Mesendoderm (in vitro differentiated cells): ENCODE data around the gene PRKD2.

Source experiments
- DNase-seq: peaks from one replicate; pipeline ENCODE4 v3.0.0; 2013
- H2AK5ac ChIP-seq: 2 replicates; pipeline ENCODE4 v1.6.1; 2013; ENCODE audit warnings: low read length, inconsistent platforms
- H2BK120ac ChIP-seq: 2 replicates; pipeline ENCODE4 v1.6.1; 2013; ENCODE audit warnings: low read depth, mild to moderate bottlenecking, low read length, moderate library complexity, mixed read lengths
- H2BK15ac ChIP-seq: replicated peaks from 2 replicates; pipeline ENCODE4 v1.6.1; 2013; ENCODE audit warnings: low read depth, mild to moderate bottlenecking, moderate library complexity
- H2BK5ac ChIP-seq: 2 replicates; pipeline ENCODE4 v1.6.1; 2013; ENCODE audit warnings: low read length, inconsistent platforms
- H3K18ac ChIP-seq: 2 replicates; pipeline ENCODE4 v1.6.1; 2013; ENCODE audit warnings: mild to moderate bottlenecking, low read length, mixed read lengths
- H3K23ac ChIP-seq: one replicate; pipeline ENCODE4 v1.6.1; 2013; ENCODE audit warnings: low read length
- H3K27ac ChIP-seq: 2 replicates; pipeline ENCODE4 v1.5.1; 2013; ENCODE audit warnings: low read depth, mild to moderate bottlenecking, inconsistent platforms, low read length, moderate library complexity
- H3K27me3 ChIP-seq: 2 replicates; pipeline ENCODE4 v1.6.1; 2013; ENCODE audit warnings: low read length, control low read depth, mild to moderate bottlenecking, inconsistent platforms; ENCODE audit not compliant: insufficient read depth, poor library complexity
- H3K36me3 ChIP-seq: 2 replicates; pipeline ENCODE4 v1.6.1; 2013; ENCODE audit warnings: low read length, inconsistent platforms; ENCODE audit not compliant: control insufficient read depth, insufficient read depth
- H3K4ac ChIP-seq: one replicate; pipeline ENCODE4 v1.6.1; 2013; ENCODE audit warnings: low read depth, mild to moderate bottlenecking, low read length, moderate library complexity
- H3K4me1 ChIP-seq: 2 replicates; pipeline ENCODE4 v1.6.1; 2013; ENCODE audit warnings: low read depth, low read length, inconsistent platforms; ENCODE audit not compliant: control insufficient read depth
- H3K4me2 ChIP-seq: 2 replicates; pipeline ENCODE4 v1.6.1; 2013; ENCODE audit warnings: low read length
- H3K4me3 ChIP-seq: 2 replicates; pipeline ENCODE4 v1.5.1; 2013; ENCODE audit warnings: mild to moderate bottlenecking, low read length
- H3K56ac ChIP-seq: one replicate; pipeline ENCODE4 v1.6.1; 2013; ENCODE audit warnings: low read length
- H3K79me1 ChIP-seq: 2 replicates; pipeline ENCODE4 v1.6.1; 2013; ENCODE audit warnings: low read length, inconsistent platforms
- H3K79me2 ChIP-seq: 2 replicates; pipeline ENCODE4 v1.6.1; 2013; ENCODE audit warnings: mild to moderate bottlenecking, low read length; ENCODE audit not compliant: control insufficient read depth, insufficient read depth
- H3K9ac ChIP-seq: 2 replicates; pipeline ENCODE4 v1.6.1; 2013; ENCODE audit warnings: low read length, inconsistent platforms
- H4K5ac ChIP-seq: one replicate; pipeline ENCODE4 v1.6.1; 2013; ENCODE audit warnings: low read length
- H4K8ac ChIP-seq: one replicate; pipeline ENCODE4 v1.6.1; 2013; ENCODE audit warnings: low read depth, mild to moderate bottlenecking, control low read depth, low read length, moderate library complexity
- WGBS: extraction: QIAGEN DNeasy Blood & Tissue Kit; methylation state at CpG from one replicate; pipeline ENCODE4 v1.1.7; 2013; ENCODE audit warnings: low lambda C conversion rate, missing lambda C conversion rate; ENCODE audit not compliant: insufficient coverage; ENCODE audit errors: extremely low coverage; 5-methylcytosine and 5-hydroxymethylcytosine counted together

Gene PRKD2

DNA sequence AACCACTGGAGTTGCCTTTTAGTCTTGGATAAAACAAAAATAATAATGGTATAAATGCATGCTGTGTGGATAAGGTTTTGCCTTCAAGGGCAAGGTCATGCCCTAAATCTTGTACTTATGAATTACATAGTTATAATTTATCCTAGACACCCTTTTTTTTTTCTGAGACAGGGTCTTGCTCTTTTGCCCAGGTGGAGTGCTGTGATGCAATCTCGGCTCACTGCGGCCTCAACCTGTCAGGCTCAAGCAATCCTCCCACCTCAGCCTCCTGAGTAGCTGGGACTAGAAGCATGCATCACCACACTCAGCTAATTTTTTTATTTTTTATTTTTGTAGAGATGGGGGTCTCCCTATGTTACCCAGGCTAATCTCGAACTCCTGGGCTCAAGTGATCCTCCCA, 48.3 kb downstream of the PRKD2 start:
- no CpG with 5 or more reads among the region's 3 CpGs for WGBS
- no peak for DNase-seq
- H3K4me1 ChIP-seq: no peaks in the 10 kb centered on the region
- no peak overlapping the region for H3K23ac ChIP-seq
- no peaks in the 10 kb centered on the region for H3K79me1 ChIP-seq
- peaks cover 4% of the 10 kb centered on the region for H3K36me3 ChIP-seq
- no peak overlapping the region for H2BK5ac ChIP-seq
- H3K56ac ChIP-seq: no peak overlapping the region
- H2AK5ac ChIP-seq: no peak overlapping the region
- no peak overlapping the region for H2BK120ac ChIP-seq
- H3K9ac ChIP-seq: no peak overlapping the region
- no peak overlapping the region for H3K18ac ChIP-seq
- H4K5ac ChIP-seq: no peak overlapping the region
- H4K8ac ChIP-seq: no peak overlapping the region
- H3K4me2 ChIP-seq: no peak overlapping the region
- no peaks in the 10 kb centered on the region for H3K79me2 ChIP-seq
- H3K27ac ChIP-seq: no peak overlapping the region
- no peak overlapping the region for H2BK15ac ChIP-seq
- H3K27me3 ChIP-seq: no peaks in the 10 kb centered on the region
- no peak overlapping the region for H3K4ac ChIP-seq
- H3K4me3 ChIP-seq: no peak overlapping the region

- no peaks in the 10 kb centered on the region for H3K79me1 ChIP-seq
- H2BK120ac ChIP-seq: no peak overlapping the region
- H4K5ac ChIP-seq: no peak overlapping the region
- H2BK5ac ChIP-seq: no peak overlapping the region
- no peak overlapping the region for H3K4me3 ChIP-seq
- no peak for DNase-seq
- no peak overlapping the region for H4K8ac ChIP-seq
- no peaks in the 10 kb centered on the region for H3K79me2 ChIP-seq
- H2AK5ac ChIP-seq: no peak overlapping the region
- H2BK15ac ChIP-seq: no peak overlapping the region
- no peak overlapping the region for H3K23ac ChIP-seq
- H3K4me1 ChIP-seq: peaks cover 5% of the 10 kb centered on the region
- no peak overlapping the region for H3K4me2 ChIP-seq
- no peak overlapping the region for H3K4ac ChIP-seq
- no peaks in the 10 kb centered on the region for H3K27me3 ChIP-seq
- H3K56ac ChIP-seq: no peak overlapping the region
- no CpG with 5 or more reads among the region's 8 CpGs for WGBS
- H3K9ac ChIP-seq: no peak overlapping the region
- H3K36me3 ChIP-seq: no peaks in the 10 kb centered on the region
- no peak overlapping the region for H3K27ac ChIP-seq
- H3K18ac ChIP-seq: no peak overlapping the region
Observed at GRCh38 chr19:46665072-46665471, 51.8 kb downstream of the PRKD2 start.

- Histone ChIP-seq H4K8ac (no peak overlapping the region), H3K27me3 (no peaks in the 10 kb centered on the region), H2BK15ac (no peak overlapping the region), H2AK5ac (no peak overlapping the region), H2BK120ac (no peak overlapping the region), H3K36me3 (no peaks in the 10 kb centered on the region), H3K4me1 (peaks cover 5% of the 10 kb centered on the region), H3K18ac (no peak overlapping the region), H3K4me2 (peak overlapping the region; percentile 47), H4K5ac (no peak overlapping the region), H3K23ac (no peak overlapping the region), H3K79me1 (no peaks in the 10 kb centered on the region), H3K4me3 (no peak overlapping the region), H3K79me2 (no peaks in the 10 kb centered on the region), H3K4ac (no peak overlapping the region), H3K27ac (no peak overlapping the region), H2BK5ac (no peak overlapping the region), H3K9ac (no peak overlapping the region), H3K56ac (no peak overlapping the region)
- no CpG with 5 or more reads among the region's 19 CpGs for WGBS
- DNase-seq: peak; percentile 92
Observed at GRCh38 chr19:46661735-46662592, 55.0 kb downstream of the PRKD2 start.

DNA sequence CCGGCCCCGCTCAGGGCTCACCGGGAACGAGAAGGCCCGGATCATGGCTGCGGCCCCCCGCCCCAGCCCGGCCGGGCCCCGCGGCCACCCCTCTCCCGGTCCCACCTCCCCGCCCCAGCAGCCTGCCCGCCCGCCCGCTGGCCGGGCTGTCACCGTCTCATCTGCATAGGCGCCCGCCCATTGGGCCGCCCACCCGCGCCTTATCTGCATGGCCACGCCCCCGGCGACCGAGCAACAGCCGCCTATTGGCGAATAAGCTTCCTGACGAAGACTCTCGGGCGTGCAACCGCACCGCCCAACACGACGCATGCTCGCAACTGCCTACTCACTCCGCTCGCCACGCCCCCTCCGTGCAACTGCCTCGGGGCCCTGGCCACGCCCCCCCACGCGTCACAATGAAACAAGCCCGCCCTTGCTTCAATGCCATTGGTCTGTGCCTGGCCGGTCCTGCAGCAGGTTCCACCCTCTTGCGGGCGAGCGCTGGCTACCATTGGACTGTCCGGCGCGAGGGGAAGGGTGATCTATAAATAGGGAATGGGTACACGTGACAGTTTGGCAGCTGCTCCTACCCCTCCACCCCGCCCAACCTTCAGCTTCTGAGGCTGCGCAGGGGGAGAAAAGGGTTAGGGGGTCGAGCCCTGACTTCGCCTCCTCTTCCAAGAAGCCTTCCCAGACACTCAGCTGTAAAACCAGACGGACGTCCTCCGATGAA, 55.7 kb downstream of the PRKD2 start, which contains the start of gene DACT3:
TSS of gene DACT3 (minus strand) at position 163 of the 712 bp plus-strand sequence. CDS start at position 45, 118 bp downstream.
- Histone ChIP-seq H2BK5ac (no peak within 1 kb of the TSS), H4K8ac (no peak within 1 kb of the TSS), H2BK15ac (no peak within 1 kb of the TSS), H3K27me3 (no peaks in the 10 kb centered on the region), H3K79me1 (no peaks in the 10 kb centered on the region), H3K27ac (no peak within 1 kb of the TSS), H3K4me2 (peak within 1 kb of the TSS; percentile 66), H3K56ac (peak within 1 kb of the TSS; percentile 76), H3K4ac (no peak within 1 kb of the TSS), H3K4me3 (peak within 1 kb of the TSS; percentile 40), H3K9ac (peak within 1 kb of the TSS; percentile 49), H2BK120ac (no peak within 1 kb of the TSS), H3K18ac (peak within 1 kb of the TSS; percentile 19), H3K79me2 (no peaks in the 10 kb centered on the region), H2AK5ac (no peak within 1 kb of the TSS), H3K23ac (no peak within 1 kb of the TSS), H4K5ac (no peak within 1 kb of the TSS), H3K36me3 (no peaks in the 10 kb centered on the region), H3K4me1 (peaks cover 5% of the 10 kb centered on the region)
- peak; percentile 100 for DNase-seq
- no CpG with 5 or more reads among the region's 61 CpGs for WGBS

- no peak overlapping the region for H2BK5ac ChIP-seq
- no peaks in the 10 kb centered on the region for H3K79me1 ChIP-seq
- peak overlapping the region; percentile 76 for H3K56ac ChIP-seq
- peak overlapping the region; percentile 40 for H3K4me3 ChIP-seq
- H3K79me2 ChIP-seq: no peaks in the 10 kb centered on the region
- DNase-seq: no peak
- no peaks in the 10 kb centered on the region for H3K27me3 ChIP-seq
- no peak overlapping the region for H4K8ac ChIP-seq
- no peak overlapping the region for H2AK5ac ChIP-seq
- WGBS: no CpG with 5 or more reads among the region's 40 CpGs
- no peak overlapping the region for H2BK15ac ChIP-seq
- no peak overlapping the region for H2BK120ac ChIP-seq
- H3K18ac ChIP-seq: peak overlapping the region; percentile 19
- H4K5ac ChIP-seq: no peak overlapping the region
- H3K36me3 ChIP-seq: no peaks in the 10 kb centered on the region
- H3K23ac ChIP-seq: no peak overlapping the region
- H3K9ac ChIP-seq: peak overlapping the region; percentile 49
- no peak overlapping the region for H3K4ac ChIP-seq
- no peak overlapping the region for H3K27ac ChIP-seq
- peak overlapping the region; percentile 63 for H3K4me2 ChIP-seq
- H3K4me1 ChIP-seq: peaks cover 5% of the 10 kb centered on the region
Observed at GRCh38 chr19:46660551-46661019, 56.3 kb downstream of the PRKD2 start.
